Testis (tissue), 3 donors: ENCODE results near the gene ANO2. TPM values are rescaled to one million over a fixed set of nuclear protein-coding genes. Genes with fewer than 3 reads are reported as not detected.

ENCODE experiments used
- DNase-seq: peaks from one replicate; pipeline ENCODE4 v3.0.0-alpha.2; 2019
- H3K27ac ChIP-seq, 2 donors: fragments of 200-600 bp; sonication (generic); one replicate each; pipeline ENCODE4 v1.5.1; 2019
- H3K27me3 ChIP-seq: fragments of 200-600 bp; sonication (generic); one replicate; pipeline ENCODE4 v1.5.1; 2019
- H3K36me3 ChIP-seq: fragments of 200-600 bp; sonication (generic); one replicate; pipeline ENCODE4 v1.5.1; 2017; ENCODE audit warnings: low read depth; ENCODE audit errors: missing control alignments
- H3K4me1 ChIP-seq: fragments of 200-600 bp; sonication (generic); one replicate; pipeline ENCODE4 v1.5.1; 2019
- H3K4me3 ChIP-seq, 2 donors: fragments of 200-600 bp; sonication (generic); one replicate each; pipeline ENCODE4 v1.5.1; 2017 to 2019
- H3K9me3 ChIP-seq: fragments of 200-600 bp; sonication (generic); one replicate; pipeline ENCODE4 v1.5.1; 2017
- CTCF ChIP-seq, 3 experiments: fragments of 450-650 bp in 2 of 3; fragments of 200-600 bp in 1 of 3; sonication (generic) in 1 of 3; IDR thresholded peaks; one replicate each; pipeline ENCODE4 v1.5.1; 2016 to 2019; ENCODE audit warnings: antibody characterized with exemption in 3 of 3, mild to moderate bottlenecking in 2 of 3, moderate library complexity in 1 of 3
- POLR2A ChIP-seq: fragments of 450-650 bp; IDR thresholded peaks from one replicate; pipeline ENCODE4 v1.6.1; 2017; ENCODE audit warnings: antibody characterized with exemption, mild to moderate bottlenecking, moderate library complexity
- WGBS, 2 donors: methylation state at CpG; one replicate each; pipeline ENCODE4 v1.1.5; 2018; 5-methylcytosine and 5-hydroxymethylcytosine counted together
- intact Hi-C: fragments of 100-400 bp; cut with DNase I; formaldehyde crosslinking; loops from one replicate; pipeline ENCODE4 v1.15.1; 2023; ENCODE audit warnings: low total_unique reads
- polyA plus RNA-seq: library from polyadenylated mRNA; stranded (reverse); fragments of 350-450 nt; fragmentation: Illumina TruSeq; extraction: RNeasy Lipid Tissue Mini Kit (QIAGEN cat#74804); gene quantifications from one replicate; pipeline ENCODE4 v1.2.3, GENCODE V29; 2014; ENCODE audit warnings: low read depth, low replicate concordance; ENCODE audit not compliant: insufficient read depth
- total RNA-seq, 2 donors: library from RNA; depleted of rRNA; stranded (reverse); fragments of >200 nt; gene quantifications; one replicate each; pipeline ENCODE4 v1.2.3, GENCODE V29; 2016

Gene ANO2
- total and polyA plus RNA-seq, 3 donors from 2014 or later: 9.8 to 24.5 (median 24.4) TPM

DNA sequence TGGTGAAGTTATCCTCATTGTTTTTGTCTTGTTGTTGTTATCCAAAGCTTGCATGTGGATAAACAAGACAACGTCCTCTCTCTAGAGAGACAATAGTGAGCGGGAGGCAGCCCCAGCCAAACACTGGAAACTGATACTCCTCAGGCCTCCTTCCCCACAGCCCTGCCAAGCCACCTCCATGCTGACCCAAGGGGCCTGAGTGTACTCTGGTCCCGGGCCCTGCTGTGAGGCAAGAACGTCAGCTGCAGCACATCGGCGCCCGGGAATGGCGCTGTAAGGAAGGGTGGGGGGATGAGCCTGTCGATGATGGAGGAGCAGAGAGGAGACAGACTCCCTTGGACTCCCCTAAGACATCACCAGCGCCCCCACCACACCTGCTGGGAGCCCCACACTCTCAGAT, 83.6 kb downstream of the ANO2 start:
- no peak for DNase-seq
- TF ChIP-seq POLR2A: no peak
- no peak for TF ChIP-seq CTCF (IDR thresholded peaks at IDR 0.05)
- Histone ChIP-seq H3K9me3 (no peaks in the 10 kb centered on the region), H3K27ac (no peak overlapping the region), H3K27me3 (no peaks in the 10 kb centered on the region), H3K4me3 (no peak overlapping the region), H3K36me3 (no peaks in the 10 kb centered on the region), H3K4me1 (no peaks in the 10 kb centered on the region)
- WGBS, 2 donors: 79 to 88% methylated on average over 10 of the region's 10 CpGs
- intact Hi-C loops: no loop called here

DNA sequence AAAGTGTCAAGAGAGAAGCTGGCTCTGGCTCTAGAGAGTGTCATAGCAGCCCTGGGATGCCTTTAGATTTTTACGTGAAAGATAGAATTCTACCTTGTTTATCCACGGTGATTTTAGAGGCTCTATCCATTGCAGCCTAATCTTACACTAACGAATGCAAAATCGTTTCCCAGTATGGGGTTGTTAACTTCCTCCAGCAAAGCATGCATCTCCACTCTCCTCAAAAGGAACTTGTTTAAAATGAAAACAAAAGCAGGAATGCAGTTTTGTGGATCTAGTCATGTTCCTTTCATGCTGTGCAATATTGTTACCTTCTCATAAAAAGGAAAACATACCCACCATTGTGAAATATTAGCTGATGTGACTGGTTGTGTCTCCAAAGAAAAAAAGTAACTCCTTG, 88.4 kb downstream of the ANO2 start:
- TF ChIP-seq CTCF (IDR thresholded peaks at IDR 0.05) (no peak), POLR2A (no peak)
- WGBS, 2 donors: 34 to 51% methylated on average over 4 of the region's 4 CpGs
- H3K27ac ChIP-seq: no peak overlapping the region
- no peak overlapping the region for H3K4me3 ChIP-seq
- no peaks in the 10 kb centered on the region for H3K9me3 ChIP-seq
- DNase-seq: no peak
- no peaks in the 10 kb centered on the region for H3K4me1 ChIP-seq
- H3K27me3 ChIP-seq: no peaks in the 10 kb centered on the region
- H3K36me3 ChIP-seq: no peaks in the 10 kb centered on the region
- intact Hi-C loops: no loop called here

- H3K36me3 ChIP-seq: no peaks in the 10 kb centered on the region
- TF ChIP-seq POLR2A (no peak), CTCF (IDR thresholded peaks at IDR 0.05) (no peak)
- no peaks in the 10 kb centered on the region for H3K4me1 ChIP-seq
- DNase-seq: no peak
- H3K27ac ChIP-seq: no peak overlapping the region
- 79 to 88% methylated on average over 1 of the region's 1 CpG for WGBS, 2 donors
- no peak overlapping the region for H3K4me3 ChIP-seq
- H3K27me3 ChIP-seq: no peaks in the 10 kb centered on the region
- no peaks in the 10 kb centered on the region for H3K9me3 ChIP-seq
- intact Hi-C loops: no loop called here
These were observed 98.1 kb downstream of the ANO2 start for GRCh38 chr12:5846950-5847349.

GRCh38 chr12:5840944-5841343, 104.1 kb downstream of the ANO2 start:
- intact Hi-C loops: no loop called here
- Histone ChIP-seq H3K4me1 (no peaks in the 10 kb centered on the region), H3K36me3 (no peaks in the 10 kb centered on the region), H3K4me3 (no peak overlapping the region), H3K27ac (no peak overlapping the region), H3K27me3 (no peaks in the 10 kb centered on the region), H3K9me3 (no peaks in the 10 kb centered on the region)
- WGBS, 2 donors: 78 to 81% methylated on average over 9 of the region's 9 CpGs
- no peak for DNase-seq
- TF ChIP-seq CTCF (IDR thresholded peaks at IDR 0.05): no peak
- no peak for TF ChIP-seq POLR2A

DNA sequence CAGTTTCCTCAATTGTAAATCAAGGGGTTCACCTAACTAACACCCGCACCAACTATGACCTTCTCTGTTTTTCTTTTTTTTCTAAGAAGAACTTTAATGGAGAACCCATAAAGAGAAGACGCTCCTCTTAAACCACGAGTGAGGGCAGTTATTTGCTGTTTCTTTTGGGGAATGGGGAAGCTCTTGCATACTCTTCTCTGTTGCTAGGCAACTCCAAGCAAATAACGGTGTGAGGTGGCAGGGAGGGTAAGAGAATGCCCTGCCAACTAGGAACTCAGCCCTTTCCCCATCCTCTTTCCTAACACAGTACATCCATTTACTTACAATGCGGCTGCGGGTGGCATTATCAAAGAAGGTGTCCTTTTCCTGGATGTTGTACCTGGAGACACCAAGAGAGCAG, 114.9 kb downstream of the ANO2 start:
- Histone ChIP-seq H3K36me3 (no peaks in the 10 kb centered on the region), H3K4me3 (no peak overlapping the region), H3K4me1 (no peaks in the 10 kb centered on the region), H3K27me3 (no peaks in the 10 kb centered on the region), H3K27ac (no peak overlapping the region), H3K9me3 (no peaks in the 10 kb centered on the region)
- TF ChIP-seq POLR2A (no peak), CTCF (IDR thresholded peaks at IDR 0.05) (no peak)
- 69 to 72% methylated on average over 6 of the region's 6 CpGs for WGBS, 2 donors
- DNase-seq: no peak
- intact Hi-C loops: no loop called here
